ENCODE results near the gene TLK1.
A peak's percentile ranks its signal among the peaks of the same experiment; 100 is the strongest.

TLK1 gene

DNA sequence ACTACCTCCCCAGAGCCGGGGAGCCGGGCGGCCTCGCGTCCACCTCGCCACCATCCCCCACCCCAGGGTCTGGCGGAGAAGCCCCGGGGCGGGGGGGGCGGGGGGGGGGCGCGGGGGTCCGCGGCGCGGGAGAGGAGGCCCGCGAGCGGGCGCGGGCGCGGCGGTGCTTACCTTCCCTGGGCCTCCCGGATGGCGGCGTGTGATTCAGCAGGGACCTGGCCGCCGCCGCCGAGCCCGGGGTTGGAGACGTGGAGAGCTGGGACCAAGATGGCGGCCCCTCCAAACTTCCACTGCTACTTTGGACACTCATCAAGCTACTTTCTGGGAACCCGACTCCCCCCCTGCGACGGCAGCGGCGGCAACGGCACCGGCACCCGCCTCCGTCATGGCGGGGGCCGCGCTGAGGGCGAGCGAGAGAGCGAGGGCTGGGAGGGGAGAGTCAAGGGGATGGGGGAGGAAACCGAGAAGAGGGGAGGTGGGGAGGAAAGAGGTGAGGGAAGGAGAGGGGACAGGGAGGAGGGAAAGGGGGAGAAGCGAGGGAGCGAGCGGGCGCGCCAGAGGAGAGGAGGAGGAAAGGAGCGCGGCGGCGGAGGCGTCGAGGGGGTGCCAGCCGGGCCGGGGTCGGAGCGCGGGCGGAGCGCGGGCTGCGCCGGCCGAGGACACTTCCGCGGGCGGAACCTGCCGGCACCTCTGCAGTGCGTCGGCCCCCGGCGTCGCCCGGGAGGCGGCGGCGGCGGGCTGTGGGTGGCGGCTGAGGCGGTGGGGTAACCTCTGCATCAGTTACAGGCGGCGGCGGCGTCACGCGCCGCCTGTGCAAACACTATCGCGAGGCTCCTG is at the start of gene TLK1:
TLK1 (minus strand) TSS at position 775 of the 837 bp plus-strand sequence; CDS start at position 310, 465 bp downstream.
- DNase-seq (ENCODE audit: low spot score) = peak; percentile 69

GRCh38 chr2:171210216-171210863 is 49.6 kb upstream of the TLK1 start:
- no peak for DNase-seq (ENCODE audit: low spot score)

- DNase-seq (ENCODE audit: low spot score) = no peak
Observed at GRCh38 chr2:171208657-171209056, 48.0 kb upstream of the TLK1 start.

DNA sequence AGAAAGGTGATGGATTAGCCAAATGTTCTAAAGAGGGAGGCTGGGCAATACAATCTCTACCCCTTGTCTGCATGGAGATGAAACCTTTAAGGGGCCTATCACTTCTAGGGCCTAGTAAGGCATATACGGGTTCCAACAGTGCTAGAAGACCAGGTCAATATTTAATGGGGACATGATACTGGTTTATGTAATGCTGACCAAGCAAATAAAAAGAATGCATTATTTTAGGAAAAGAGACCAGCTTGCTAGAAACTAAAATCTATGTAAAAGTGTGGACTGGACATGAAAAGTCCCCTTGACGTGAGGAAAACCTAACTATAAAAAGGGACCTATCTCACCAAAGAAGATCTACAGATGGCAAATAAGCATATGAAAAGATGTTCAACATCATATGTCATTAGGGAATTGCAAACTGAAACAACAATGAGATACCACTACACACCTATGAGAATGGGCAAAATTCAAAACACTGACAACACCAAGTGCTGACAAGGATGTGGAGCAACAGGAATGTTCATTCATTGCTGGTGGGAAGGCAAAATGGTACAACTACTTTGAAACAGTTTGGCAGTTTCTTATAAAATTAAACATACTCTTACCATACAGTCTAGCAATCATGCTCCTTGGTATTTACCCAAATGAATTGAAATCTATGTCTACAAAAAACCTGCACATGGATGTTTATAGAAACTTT is 45.9 kb upstream of the TLK1 start:
- no peak for DNase-seq (ENCODE audit: low spot score)

- DNase-seq (ENCODE audit: low spot score) = no peak
Observed at GRCh38 chr2:171205551-171205950, 44.9 kb upstream of the TLK1 start.

GRCh38 chr2:171201767-171202166 is 41.1 kb upstream of the TLK1 start:
- no peak for DNase-seq (ENCODE audit: low spot score)

DNA sequence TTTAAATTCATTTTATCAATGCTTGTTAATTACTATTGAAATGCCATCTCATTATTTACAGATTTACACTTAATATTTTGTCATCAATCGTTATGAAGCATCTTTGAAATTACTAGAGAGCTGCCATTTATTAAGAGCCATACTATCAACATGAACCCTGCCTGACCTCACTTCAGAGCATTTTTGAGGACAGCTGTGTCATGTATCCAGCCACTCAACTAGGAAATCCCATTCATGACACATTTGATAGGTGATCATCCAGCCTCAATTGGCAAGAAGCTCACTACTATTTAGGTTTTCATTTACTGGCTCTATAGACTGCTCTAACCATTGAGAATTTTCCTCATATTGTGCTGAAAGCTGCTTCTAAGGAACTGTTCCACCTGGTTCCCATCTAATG is 40.6 kb upstream of the TLK1 start:
- no peak for DNase-seq (ENCODE audit: low spot score)

DNA sequence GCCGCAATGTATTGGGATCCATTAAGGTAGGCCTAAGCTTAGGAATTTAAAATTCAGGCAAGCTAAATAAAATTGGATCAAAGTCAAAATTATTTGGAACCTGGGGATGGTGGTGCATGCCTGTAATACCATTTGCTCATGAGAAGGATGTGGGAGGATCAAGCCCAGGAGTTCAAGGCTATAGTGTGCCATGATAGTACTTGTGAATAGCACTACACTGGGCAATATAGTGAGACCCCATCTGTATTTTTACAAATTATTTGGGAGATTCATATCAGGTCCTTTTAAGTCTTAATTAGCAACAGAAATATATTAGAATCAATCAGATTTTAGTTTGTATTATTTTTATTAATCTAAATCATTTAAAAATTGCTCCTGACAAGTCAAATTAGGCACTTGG is 39.8 kb upstream of the TLK1 start:
- DNase-seq (ENCODE audit: low spot score) = no peak

DNA sequence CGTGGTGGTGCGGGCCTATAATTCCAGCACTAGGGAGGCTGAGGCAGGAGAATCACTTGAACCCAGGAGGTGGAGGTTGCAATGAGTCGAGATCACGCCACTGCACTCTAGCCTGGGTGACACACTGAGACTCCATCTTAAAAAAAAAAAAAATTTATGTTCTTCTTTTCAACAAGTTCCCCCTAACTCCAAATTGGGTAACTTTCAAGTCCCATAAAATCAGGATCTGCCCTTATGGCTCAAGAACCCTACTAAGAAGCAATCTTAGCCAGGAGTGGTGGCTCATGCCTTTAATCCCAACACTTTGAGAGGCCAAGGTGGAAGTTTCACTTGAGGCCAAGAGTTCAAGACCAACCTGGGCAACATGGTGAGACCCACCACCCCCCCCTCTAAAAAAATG is 30.3 kb upstream of the TLK1 start:
- DNase-seq (ENCODE audit: low spot score) = no peak

DNA sequence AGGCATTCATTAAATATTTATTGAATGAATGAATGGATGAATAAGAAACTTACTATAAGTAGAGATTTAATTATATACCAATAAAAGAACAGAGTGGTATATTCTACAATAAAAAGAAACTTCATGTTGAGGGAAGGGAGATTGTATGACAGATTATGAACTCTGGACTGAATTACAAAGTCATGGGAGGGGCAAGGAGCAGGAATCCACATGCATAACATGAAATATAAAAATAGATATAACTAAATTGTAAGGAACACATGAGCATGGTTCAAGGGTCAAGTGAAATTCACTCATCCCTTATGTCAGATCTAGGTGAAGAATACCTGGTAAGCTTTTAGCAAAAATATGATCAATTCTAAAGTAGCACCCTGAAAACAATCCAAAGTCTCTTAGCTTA is 27.1 kb upstream of the TLK1 start:
- no peak for DNase-seq (ENCODE audit: low spot score)

- DNase-seq (ENCODE audit: low spot score) = no peak
Observed at GRCh38 chr2:171187177-171187576, 26.5 kb upstream of the TLK1 start.

- no peak for DNase-seq (ENCODE audit: low spot score)
Observed at GRCh38 chr2:171185941-171186340, 25.2 kb upstream of the TLK1 start.

DNA sequence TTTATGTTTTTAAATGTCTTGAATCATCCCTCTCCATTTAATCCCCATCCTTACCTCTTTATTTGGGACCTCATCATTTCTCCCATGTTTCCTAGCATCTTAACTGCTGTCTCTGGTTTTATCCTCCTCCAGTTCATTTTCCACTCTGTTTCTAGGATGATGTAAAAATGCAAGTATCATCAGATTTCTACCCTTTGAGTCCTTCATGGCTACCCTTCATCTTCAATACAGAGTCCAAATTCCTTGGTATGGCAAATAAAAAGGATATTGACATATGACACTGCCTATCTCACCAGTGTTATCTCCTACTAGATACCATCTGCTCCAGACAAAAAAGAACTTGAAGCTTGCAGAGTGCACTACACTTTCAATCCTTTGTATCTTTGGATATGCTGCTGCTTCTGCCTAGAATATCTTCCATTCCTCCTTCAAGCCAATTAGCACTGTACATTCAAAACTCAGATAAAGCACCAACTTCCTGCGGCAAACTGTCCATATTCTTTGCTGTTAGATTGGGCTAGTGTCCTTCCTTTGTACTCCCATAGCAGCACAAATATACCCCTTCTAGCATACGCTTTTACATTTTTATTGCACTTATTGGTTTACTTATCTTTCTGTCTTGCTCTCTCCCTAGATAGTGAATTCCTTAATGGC is 24.6 kb upstream of the TLK1 start:
- no peak for DNase-seq (ENCODE audit: low spot score)

DNA sequence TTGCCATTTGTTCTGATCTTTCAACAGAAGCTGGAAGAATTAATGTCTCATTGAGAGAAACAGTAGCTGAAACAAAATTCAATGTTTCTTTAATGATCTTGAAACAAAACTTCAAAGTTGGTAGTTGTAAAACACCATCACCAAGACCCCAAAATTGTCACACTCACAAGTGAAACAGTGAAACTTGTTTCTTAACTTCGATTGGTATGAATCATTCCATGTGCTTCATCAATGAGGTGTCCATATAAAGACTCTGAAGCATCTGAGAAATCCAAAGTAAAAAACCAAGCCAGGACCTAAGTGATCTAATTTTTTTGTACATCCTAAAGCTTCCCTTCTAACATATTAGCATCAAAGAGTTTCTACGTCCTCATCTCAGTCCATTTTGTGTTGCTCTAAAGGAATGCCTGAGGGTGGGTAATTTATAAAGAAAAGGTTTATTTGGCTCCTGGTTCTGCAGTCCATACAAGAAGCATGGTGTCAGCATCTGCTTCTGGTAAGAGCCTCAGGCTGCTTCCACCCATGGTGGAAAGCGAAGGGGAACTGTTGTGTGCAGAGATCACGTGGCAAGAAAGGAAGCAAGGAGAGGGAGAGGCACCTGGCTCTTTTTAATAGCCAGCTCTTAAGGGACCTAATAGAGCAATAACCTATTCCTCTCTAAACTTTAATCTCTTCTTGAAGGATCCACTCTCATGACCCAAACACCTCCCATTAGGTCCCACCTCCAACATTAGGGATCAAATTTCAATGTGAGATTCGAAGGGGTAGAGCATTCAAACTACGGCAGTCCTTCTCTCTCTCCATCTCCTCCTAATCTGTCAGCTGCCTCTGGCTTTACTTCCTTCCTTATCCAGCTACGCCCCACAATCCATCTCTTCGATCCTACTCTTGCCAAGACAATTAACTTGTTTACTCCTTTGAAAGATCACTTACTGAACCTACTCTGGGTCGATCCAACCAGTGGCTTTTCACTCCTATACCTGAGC is 20.7 kb upstream of the TLK1 start:
- DNase-seq (ENCODE audit: low spot score) = no peak

DNA sequence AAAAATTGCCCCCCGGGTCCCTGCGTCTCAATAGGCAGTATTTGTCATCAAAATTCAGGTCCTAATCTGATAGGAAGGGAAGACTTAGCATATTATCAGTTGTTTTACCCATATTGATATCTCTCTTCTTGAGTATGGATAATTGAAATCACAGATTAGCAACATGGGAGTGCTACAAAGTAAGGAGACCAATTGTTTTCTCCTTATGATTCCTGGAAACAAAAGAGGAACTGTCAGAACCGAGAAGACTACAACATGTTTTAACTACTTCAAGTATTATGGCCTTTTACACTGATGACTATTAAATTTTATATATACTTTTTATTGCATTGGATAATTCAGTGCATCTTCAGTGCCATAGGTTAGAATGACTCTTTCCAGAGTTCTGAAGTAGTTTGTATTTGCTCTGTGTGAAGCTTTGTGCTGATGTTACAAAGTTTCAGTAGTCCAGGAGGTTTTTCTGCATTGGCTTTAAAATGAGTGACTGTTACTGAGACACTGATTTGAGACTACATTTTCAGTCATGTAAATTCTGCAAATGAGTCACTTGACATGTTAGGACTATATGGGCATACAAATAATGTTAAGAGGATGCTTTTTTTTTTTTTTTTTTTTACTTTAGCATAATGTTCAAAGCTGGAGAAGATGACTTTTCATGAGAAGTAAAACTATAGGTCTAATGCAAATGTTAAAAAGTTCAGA is 19.7 kb upstream of the TLK1 start:
- no peak for DNase-seq (ENCODE audit: low spot score)

DNA sequence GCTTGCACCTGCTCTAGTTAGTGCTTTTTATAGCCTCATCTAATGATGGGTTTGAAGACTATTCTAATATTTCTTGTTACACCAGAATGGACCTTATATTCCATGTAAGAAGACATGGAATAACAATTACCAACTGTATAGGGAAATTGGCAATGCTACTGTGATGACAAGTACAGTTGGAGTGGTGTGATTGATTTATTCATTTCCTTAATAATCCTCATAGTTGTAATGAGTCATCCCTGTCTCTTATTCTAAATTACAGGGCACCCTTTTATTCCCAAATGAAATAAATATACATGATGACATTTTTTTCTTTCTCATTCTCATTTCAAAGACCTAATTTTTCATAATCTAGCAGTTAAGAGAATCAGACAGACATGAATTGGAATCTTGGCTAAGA is 18.3 kb upstream of the TLK1 start:
- no peak for DNase-seq (ENCODE audit: low spot score)

DNA sequence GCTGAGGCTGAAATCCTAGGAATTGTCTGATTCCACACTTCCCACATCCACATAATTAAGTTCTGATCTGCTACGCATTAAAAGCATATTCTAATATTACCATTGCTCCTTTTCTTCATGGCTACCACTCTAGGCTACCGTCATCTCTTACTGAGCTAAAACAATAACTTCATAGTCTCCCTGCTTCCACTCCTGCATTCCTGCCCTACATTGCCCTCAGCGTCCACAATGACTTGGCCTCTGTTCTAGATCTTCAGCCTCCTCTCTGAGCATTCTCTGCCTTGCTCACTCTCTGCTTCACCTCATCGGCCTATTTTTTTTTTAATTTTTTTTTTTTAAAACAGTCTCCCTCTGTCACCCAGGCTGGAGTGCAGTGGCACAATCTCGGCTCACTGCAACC is 15.8 kb upstream of the TLK1 start:
- DNase-seq (ENCODE audit: low spot score) = no peak

DNA sequence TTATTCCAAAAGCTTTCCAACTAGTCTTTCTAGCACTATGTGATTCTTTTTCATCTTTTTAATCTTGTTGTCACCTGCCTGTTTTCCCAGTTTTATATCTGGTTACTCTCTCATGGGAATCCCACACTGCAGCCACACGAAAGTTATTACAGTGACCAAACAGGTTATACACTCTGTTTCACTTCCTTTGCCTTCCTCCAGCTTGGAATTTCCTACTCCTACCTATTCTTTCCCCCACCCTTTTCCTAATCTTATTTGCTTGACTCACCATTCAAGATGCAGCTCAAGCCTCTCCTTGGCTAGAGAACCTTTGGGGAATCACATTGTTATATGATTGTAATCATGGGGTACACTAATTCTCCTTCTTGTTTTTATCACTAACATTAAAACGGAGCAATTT is 13.4 kb upstream of the TLK1 start:
- no peak for DNase-seq (ENCODE audit: low spot score)

- DNase-seq (ENCODE audit: low spot score) = no peak
Observed at GRCh38 chr2:171173087-171173486, 12.4 kb upstream of the TLK1 start.

DNA sequence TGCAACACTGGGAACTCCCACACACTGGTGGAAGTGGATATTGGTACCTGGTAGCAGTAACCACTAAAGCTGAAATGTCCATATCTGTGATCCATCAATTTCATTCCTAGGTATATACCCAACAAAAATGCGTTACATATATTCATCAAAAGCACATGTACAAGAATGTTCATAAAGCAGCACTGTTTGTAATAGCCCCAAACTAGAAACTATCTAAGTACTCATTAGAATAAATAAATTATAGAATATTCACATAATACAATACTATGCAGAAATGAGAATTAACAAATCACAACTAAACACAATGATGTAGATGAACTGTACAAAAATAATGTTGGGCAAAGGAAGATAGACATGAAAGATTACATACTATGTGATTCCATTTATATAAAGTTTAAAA is 11.1 kb upstream of the TLK1 start:
- no peak for DNase-seq (ENCODE audit: low spot score)

GRCh38 chr2:171169839-171170238 is 9.1 kb upstream of the TLK1 start:
- no peak for DNase-seq (ENCODE audit: low spot score)

All from LoVo (cell line).